ENCODE measurements around the gene NCOA3.

DNA sequence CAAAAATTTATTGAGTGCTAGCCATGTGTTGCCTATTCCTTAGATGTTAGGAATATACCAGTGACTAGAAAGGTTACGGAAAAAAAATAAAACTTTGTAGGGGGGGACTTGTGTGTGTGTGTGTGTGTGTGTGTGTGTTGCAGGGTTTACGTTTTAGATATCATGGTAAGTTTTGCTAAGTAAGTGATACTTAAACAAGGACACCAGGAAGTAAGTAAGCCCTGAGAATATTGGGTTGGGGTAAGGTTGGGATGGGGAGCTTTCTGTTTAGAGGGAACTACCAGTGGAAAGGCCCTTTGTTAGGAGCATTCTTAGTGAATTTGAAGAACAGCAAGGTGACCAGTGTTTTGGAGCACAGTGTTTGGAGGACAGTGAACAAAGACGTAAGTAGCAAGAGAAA lies 30.3 kb downstream of the NCOA3 start:
- TF ChIP-seq, protein P1, sequence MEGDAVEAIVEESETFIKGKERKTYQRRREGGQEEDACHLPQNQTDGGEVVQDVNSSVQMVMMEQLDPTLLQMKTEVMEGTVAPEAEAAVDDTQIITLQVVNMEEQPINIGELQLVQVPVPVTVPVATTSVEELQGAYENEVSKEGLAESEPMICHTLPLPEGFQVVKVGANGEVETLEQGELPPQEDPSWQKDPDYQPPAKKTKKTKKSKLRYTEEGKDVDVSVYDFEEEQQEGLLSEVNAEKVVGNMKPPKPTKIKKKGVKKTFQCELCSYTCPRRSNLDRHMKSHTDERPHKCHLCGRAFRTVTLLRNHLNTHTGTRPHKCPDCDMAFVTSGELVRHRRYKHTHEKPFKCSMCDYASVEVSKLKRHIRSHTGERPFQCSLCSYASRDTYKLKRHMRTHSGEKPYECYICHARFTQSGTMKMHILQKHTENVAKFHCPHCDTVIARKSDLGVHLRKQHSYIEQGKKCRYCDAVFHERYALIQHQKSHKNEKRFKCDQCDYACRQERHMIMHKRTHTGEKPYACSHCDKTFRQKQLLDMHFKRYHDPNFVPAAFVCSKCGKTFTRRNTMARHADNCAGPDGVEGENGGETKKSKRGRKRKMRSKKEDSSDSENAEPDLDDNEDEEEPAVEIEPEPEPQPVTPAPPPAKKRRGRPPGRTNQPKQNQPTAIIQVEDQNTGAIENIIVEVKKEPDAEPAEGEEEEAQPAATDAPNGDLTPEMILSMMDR (IDR thresholded peaks at IDR 0.05; ENCODE audit: low read length), result no peak
- no peak for TF ChIP-seq EZH2 (IDR thresholded peaks at IDR 0.05; ENCODE audit: borderline replicate concordance, low read length)

Measured in OCI-LY1 (cell line).